HL-60/S4 treated with phorbol 12-myristate 13-acetate at 8.2 ng/mL for 4 days and 3 days (cell line): ENCODE results near the gene ZC3H7B.

Source experiments
- in situ Hi-C: fragments of 300-500 bp; cut with MboI; formaldehyde crosslinking; loops from 2 replicates; pipeline ENCODE4 v1.15.0; 2022; ENCODE audit warnings: low sequenced_read_pairs

ZC3H7B gene

GRCh38 chr22:41381329-41382097 is 80.2 kb downstream of the ZC3H7B start, which contains the start of gene TEF:
TSS of gene TEF (plus strand) at chr22:41381942. CDS start at chr22:41382045, 103 bp downstream.
- in situ Hi-C loops: no loop called here

- in situ Hi-C loops: no loop called here
Observed at GRCh38 chr22:41382098-41382578, 80.8 kb downstream of the ZC3H7B start.

- in situ Hi-C loops: no loop called here
Observed at GRCh38 chr22:41382610-41383009, 81.3 kb downstream of the ZC3H7B start.

GRCh38 chr22:41383085-41383484 is 81.8 kb downstream of the ZC3H7B start:
- in situ Hi-C loops: no loop called here

- in situ Hi-C loops: no loop called here
Observed at GRCh38 chr22:41384128-41384527, 82.8 kb downstream of the ZC3H7B start.

GRCh38 chr22:41387341-41387740 is 86.0 kb downstream of the ZC3H7B start:
- in situ Hi-C loops: no loop called here

- in situ Hi-C loops: no loop called here
Observed at GRCh38 chr22:41394012-41394356, 92.7 kb downstream of the ZC3H7B start.

- in situ Hi-C loops: no loop called here
Observed at GRCh38 chr22:41395531-41396240, 94.4 kb downstream of the ZC3H7B start.

- in situ Hi-C loops: no loop called here
Observed at GRCh38 chr22:41397143-41397811, 96.0 kb downstream of the ZC3H7B start.

GRCh38 chr22:41398921-41399320 is 97.6 kb downstream of the ZC3H7B start:
- in situ Hi-C loops: no loop called here

- in situ Hi-C loops: loop anchor here (10.0 kb wide), 1 partner anchor 113 kb away; no protein-coding TSS in a partner anchor
Observed at GRCh38 chr22:41401781-41402648, 100.7 kb downstream of the ZC3H7B start.

GRCh38 chr22:41402851-41403250 is 101.5 kb downstream of the ZC3H7B start:
- in situ Hi-C loops: loop anchor here (10.0 kb wide), 1 partner anchor 112 kb away; no protein-coding TSS in a partner anchor

- in situ Hi-C loops: loop anchor here (10.0 kb wide), 1 partner anchor 111 kb away; no protein-coding TSS in a partner anchor
Observed at GRCh38 chr22:41403532-41404318, 102.4 kb downstream of the ZC3H7B start.

- in situ Hi-C loops: loop anchor here (10.0 kb wide), 1 partner anchor 109 kb away; no protein-coding TSS in a partner anchor
Observed at GRCh38 chr22:41405588-41405987, 104.3 kb downstream of the ZC3H7B start.

GRCh38 chr22:41406410-41406809 is 105.1 kb downstream of the ZC3H7B start:
- in situ Hi-C loops: loop anchor here (10.0 kb wide), 1 partner anchor 108 kb away; no protein-coding TSS in a partner anchor

GRCh38 chr22:41407433-41407832 is 106.1 kb downstream of the ZC3H7B start:
- in situ Hi-C loops: loop anchor here (10.0 kb wide), 1 partner anchor 107 kb away; no protein-coding TSS in a partner anchor

- in situ Hi-C loops: loop anchor here (10.0 kb wide), 1 partner anchor 106 kb away; no protein-coding TSS in a partner anchor
Observed at GRCh38 chr22:41408665-41409064, 107.3 kb downstream of the ZC3H7B start.
